ENCODE results near the gene FAM98B. TPM values are rescaled to one million over a fixed set of nuclear protein-coding genes. Genes with fewer than 3 reads are reported as not detected.

Gene FAM98B
- total RNA-seq, 1 donor from 2014 or later: 15.6 TPM

- no peak for DNase-seq (ENCODE audit: low spot score)
- Mint-ChIP-seq H3K9me3 (ENCODE audit: low read depth) (peaks cover 2% of the 10 kb centered on the region), H3K27ac (ENCODE audit: unreplicated experiment) (no peak overlapping the region), H3K36me3 (ENCODE audit: low read depth) (no peaks in the 10 kb centered on the region), H3K4me3 (ENCODE audit: unreplicated experiment) (no peak overlapping the region), H3K4me1 (ENCODE audit: low read depth) (no peaks in the 10 kb centered on the region), H3K27me3 (ENCODE audit: low read depth) (peaks cover 8% of the 10 kb centered on the region)
- TF ChIP-seq CTCF (IDR thresholded peaks at IDR 0.05): peak; percentile 85
Observed at GRCh38 chr15:38414357-38414756, 39.6 kb upstream of the FAM98B start.

- no peak for DNase-seq (ENCODE audit: low spot score)
- Mint-ChIP-seq H3K27me3 (ENCODE audit: low read depth) (peaks cover 10% of the 10 kb centered on the region), H3K36me3 (ENCODE audit: low read depth) (peaks cover 3% of the 10 kb centered on the region), H3K4me1 (ENCODE audit: low read depth) (no peaks in the 10 kb centered on the region), H3K27ac (ENCODE audit: unreplicated experiment) (no peak overlapping the region), H3K9me3 (ENCODE audit: low read depth) (peaks cover 15% of the 10 kb centered on the region), H3K4me3 (ENCODE audit: unreplicated experiment) (no peak overlapping the region)
- no peak for TF ChIP-seq CTCF (IDR thresholded peaks at IDR 0.05)
Observed at GRCh38 chr15:38421069-38421690, 32.7 kb upstream of the FAM98B start.

GRCh38 chr15:38424101-38424552 lies 29.8 kb upstream of the FAM98B start:
- Mint-ChIP-seq H3K36me3 (ENCODE audit: low read depth) (peaks cover 3% of the 10 kb centered on the region), H3K4me3 (ENCODE audit: unreplicated experiment) (no peak overlapping the region), H3K4me1 (ENCODE audit: low read depth) (no peaks in the 10 kb centered on the region), H3K9me3 (ENCODE audit: low read depth) (peaks cover 15% of the 10 kb centered on the region), H3K27me3 (ENCODE audit: low read depth) (peaks cover 13% of the 10 kb centered on the region), H3K27ac (ENCODE audit: unreplicated experiment) (no peak overlapping the region)
- no peak for DNase-seq (ENCODE audit: low spot score)
- TF ChIP-seq CTCF (IDR thresholded peaks at IDR 0.05): no peak

- Mint-ChIP-seq H3K27me3 (ENCODE audit: low read depth) (peaks cover 10% of the 10 kb centered on the region), H3K36me3 (ENCODE audit: low read depth) (peaks cover 3% of the 10 kb centered on the region), H3K27ac (ENCODE audit: unreplicated experiment) (no peak overlapping the region), H3K4me3 (ENCODE audit: unreplicated experiment) (no peak overlapping the region), H3K9me3 (ENCODE audit: low read depth) (peaks cover 15% of the 10 kb centered on the region), H3K4me1 (ENCODE audit: low read depth) (no peaks in the 10 kb centered on the region)
- no peak for TF ChIP-seq CTCF (IDR thresholded peaks at IDR 0.05)
- DNase-seq (ENCODE audit: low spot score): no peak
Observed at GRCh38 chr15:38425269-38425668, 28.7 kb upstream of the FAM98B start.

GRCh38 chr15:38427380-38427779 lies 26.5 kb upstream of the FAM98B start:
- Mint-ChIP-seq H3K4me1 (ENCODE audit: low read depth) (no peaks in the 10 kb centered on the region), H3K27ac (ENCODE audit: unreplicated experiment) (no peak overlapping the region), H3K36me3 (ENCODE audit: low read depth) (peaks cover 3% of the 10 kb centered on the region), H3K4me3 (ENCODE audit: unreplicated experiment) (no peak overlapping the region), H3K9me3 (ENCODE audit: low read depth) (peaks cover 15% of the 10 kb centered on the region), H3K27me3 (ENCODE audit: low read depth) (peaks cover 10% of the 10 kb centered on the region)
- DNase-seq (ENCODE audit: low spot score): no peak
- TF ChIP-seq CTCF (IDR thresholded peaks at IDR 0.05): no peak
